Thyroid gland (tissue), 4 donors: Measurements from ENCODE around the gene WDFY2. TPM values are rescaled to one million over a fixed set of nuclear protein-coding genes. Genes with fewer than 3 reads are reported as not detected.

ENCODE experiments used
- DNase-seq, 2 donors: peaks; one replicate each; pipeline ENCODE4 v3.0.0-alpha.2; 2019
- H3K27ac ChIP-seq, 3 donors: fragments of 200-600 bp; sonication (generic); 1 replicate in 2 of 3; 2 replicates in 1 of 3; pipeline ENCODE4 v1.5.1; 2016 to 2019; ENCODE audit warnings: mild to moderate bottlenecking in 1 of 3, moderate library complexity in 1 of 3
- H3K27me3 ChIP-seq: fragments of 200-600 bp; sonication (generic); one replicate; pipeline ENCODE4 v1.5.1; 2019
- H3K36me3 ChIP-seq, 2 donors: fragments of 200-600 bp; sonication (generic); one replicate each; pipeline ENCODE4 v1.5.1; 2016 to 2019
- H3K4me1 ChIP-seq, 2 donors: fragments of 200-600 bp; sonication (generic); one replicate each; pipeline ENCODE4 v1.5.1; 2017 to 2019
- H3K4me3 ChIP-seq, 3 donors: fragments of 200-600 bp; sonication (generic); replicated peaks in 1 of 3; 1 replicate in 2 of 3; 2 replicates in 1 of 3; pipeline ENCODE4 v1.5.1; 2016; ENCODE audit warnings: mild to moderate bottlenecking in 1 of 3
- H3K9me3 ChIP-seq: fragments of 200-600 bp; sonication (generic); one replicate; pipeline ENCODE4 v1.5.1; 2017
- CTCF ChIP-seq, 6 experiments: fragments of 200-600 bp in 3 of 6; fragments of 450-650 bp in 3 of 6; sonication (generic) in 3 of 6; IDR thresholded peaks; one replicate each; pipeline ENCODE4 v1.5.1; 2016 to 2019; ENCODE audit warnings: antibody characterized with exemption in 6 of 6, mild to moderate bottlenecking in 2 of 6, inconsistent platforms in 1 of 6, moderate library complexity in 1 of 6
- POLR2A ChIP-seq, 2 donors: fragments of 450-650 bp; IDR thresholded peaks; one replicate each; pipeline ENCODE4 v1.6.1; 2017; ENCODE audit warnings: antibody characterized with exemption in 2 of 2, mild to moderate bottlenecking in 2 of 2, moderate library complexity in 1 of 2
- WGBS, 2 donors: methylation state at CpG; one replicate each; pipeline ENCODE4 v1.1.5; 2017; 5-methylcytosine and 5-hydroxymethylcytosine counted together
- intact Hi-C: fragments of 100-400 bp; cut with DNase I; formaldehyde crosslinking; loops from one replicate; pipeline ENCODE4 v1.15.1; 2023
- total RNA-seq, 4 donors: library from RNA; depleted of rRNA; stranded (reverse); fragments of >200 nt; gene quantifications; one replicate each; pipeline ENCODE4 v1.2.3, GENCODE V29; 2016

Gene WDFY2
- total RNA-seq, 4 donors from 2014 or later = 15.8 to 23.9 (median 20.9) TPM

GRCh38 chr13:51659276-51660127 lies 75.2 kb downstream of the WDFY2 start:
- no peak for DNase-seq
- intact Hi-C loops = no loop called here
- Histone ChIP-seq H3K36me3 (peaks cover 0 to 3% of the 10 kb centered on the region in 2 donors), H3K9me3 (no peaks in the 10 kb centered on the region), H3K27me3 (no peaks in the 10 kb centered on the region), H3K27ac (no peak overlapping the region), H3K4me3 (no peak overlapping the region), H3K4me1 (no peaks in the 10 kb centered on the region)
- 77 to 82% methylated on average over 6 of the region's 6 CpGs for WGBS, 2 donors
- TF ChIP-seq POLR2A (IDR thresholded peaks at IDR 0.05) (no peak), CTCF (IDR thresholded peaks at IDR 0.05) (no peak)

- intact Hi-C loops = no loop called here
- 84 to 94% methylated on average over 1 of the region's 1 CpG for whole genome bisulfite sequencing, 2 donors
Observed at GRCh38 chr13:51660813-51661212, 76.6 kb downstream of the WDFY2 start.

GRCh38 chr13:51663973-51664957 lies 80.0 kb downstream of the WDFY2 start:
- WGBS, 2 donors = 82 to 85% methylated on average over 8 of the region's 8 CpGs
- no peaks in the 10 kb centered on the region for H3K27me3 ChIP-seq
- intact Hi-C loops = no loop called here
- H3K36me3 ChIP-seq = peaks cover 0 to 3% of the 10 kb centered on the region in 2 donors
- H3K4me1 ChIP-seq = peaks cover 18 to 25% of the 10 kb centered on the region in 2 donors
- H3K9me3 ChIP-seq = no peaks in the 10 kb centered on the region
- TF ChIP-seq CTCF (IDR thresholded peaks at IDR 0.05) (no peak), POLR2A (IDR thresholded peaks at IDR 0.05) (no peak)
- no peak overlapping the region for H3K4me3 ChIP-seq
- no peak overlapping the region for H3K27ac ChIP-seq
- DNase-seq = no peak

More at GRCh38 chr13:51660813-51661212, 76.6 kb downstream of the WDFY2 start:
- Histone ChIP-seq H3K27ac (no peak overlapping the region), H3K4me3 (no peak overlapping the region), H3K27me3 (no peaks in the 10 kb centered on the region), H3K36me3 (peaks cover 0 to 3% of the 10 kb centered on the region in 2 donors), H3K4me1 (peaks cover 0 to 6% of the 10 kb centered on the region in 2 donors), H3K9me3 (no peaks in the 10 kb centered on the region)
- TF ChIP-seq POLR2A (IDR thresholded peaks at IDR 0.05) = no peak
- DNase-seq = no peak

- no peak for DNase-seq
- Histone ChIP-seq H3K4me1 (peaks cover 18 to 26% of the 10 kb centered on the region in 2 donors), H3K36me3 (peaks cover 0 to 3% of the 10 kb centered on the region in 2 donors), H3K9me3 (no peaks in the 10 kb centered on the region), H3K27ac (no peak overlapping the region), H3K27me3 (no peaks in the 10 kb centered on the region), H3K4me3 (no peak overlapping the region)
- WGBS, 2 donors = 83 to 91% methylated on average over 2 of the region's 2 CpGs
- intact Hi-C loops = no loop called here
- no peak for TF ChIP-seq CTCF (IDR thresholded peaks at IDR 0.05)
- no peak for TF ChIP-seq POLR2A (IDR thresholded peaks at IDR 0.05)
Observed at GRCh38 chr13:51665456-51665855, 81.2 kb downstream of the WDFY2 start.

GRCh38 chr13:51666374-51666773 lies 82.1 kb downstream of the WDFY2 start:
- 59% methylated on average over 1 of the region's 1 CpG for WGBS, 2 donors
- Histone ChIP-seq H3K4me3 (no peak overlapping the region), H3K27me3 (no peaks in the 10 kb centered on the region), H3K4me1 (peaks cover 18 to 26% of the 10 kb centered on the region in 2 donors), H3K36me3 (peaks cover 0 to 3% of the 10 kb centered on the region in 2 donors), H3K27ac (no peak overlapping the region), H3K9me3 (no peaks in the 10 kb centered on the region)
- intact Hi-C loops = no loop called here
- no peak for DNase-seq
- TF ChIP-seq POLR2A (IDR thresholded peaks at IDR 0.05) (no peak), CTCF (IDR thresholded peaks at IDR 0.05) (no peak)
